A549 (cell line): ENCODE measurements around the gene BBIP1. TPM values are rescaled to one million over a fixed set of nuclear protein-coding genes. Genes with fewer than 3 reads are reported as not detected.

Experiments
- ATAC-seq, 2 experiments: fragments of 200-7000 bp in 1 of 2; fragments of >200 bp in 1 of 2; cut with Nextera tagmentation in 1 of 2; cut with Tn5 transposase in 1 of 2; 3 replicates each; pipeline versions ENCODE4 v1.8.0 to v1.9.1; 2018 to 2020; ENCODE audit warnings: mild to moderate bottlenecking in 1 of 2, moderate library complexity in 1 of 2
- CTCF ChIA-PET: fragments of 300-600 bp; sonication (Branson Sonifier 250); formaldehyde crosslinking; extraction: SDS; loops from one replicate; lab custom pipeline; 2021; ENCODE audit warnings: antibody characterized with exemption, inconsistent platforms; lab: Yijun Ruan, JAX
- POLR2A ChIA-PET: fragments of 350-600 bp; formaldehyde crosslinking; extraction: SDS; loops from one replicate; lab custom pipeline; 2021; ENCODE audit warnings: antibody characterized with exemption, inconsistent platforms; lab: Yijun Ruan, JAX
- DNase-seq, 2 experiments: peaks; one replicate each; pipeline versions ENCODE4 v3.0.0 to v3.0.0-alpha.2; 2011 to 2016; ENCODE audit warnings: low read depth in 1 of 2, low spot score in 1 of 2
- FAIRE-seq: peaks from 2 replicates; lab custom pipeline; 2011; peaks lifted over from hg19 to GRCh38; lab: Jason Lieb, UNC
- H3K27ac ChIP-seq, 2 experiments: fragments of >200 bp; sonication (Bioruptor Twin); formaldehyde crosslinking; 3 replicates each; pipeline ENCODE4 v1.5.1; 2016 to 2017
- H3K4me1 ChIP-seq: fragments of >200 bp; sonication (Bioruptor Twin); formaldehyde crosslinking; 3 replicates; pipeline ENCODE4 v1.6.1; 2016
- H3K4me2 ChIP-seq: fragments of >200 bp; sonication (Bioruptor Twin); formaldehyde crosslinking; 3 replicates; pipeline ENCODE4 v1.6.1; 2016
- H3K4me3 ChIP-seq: fragments of >200 bp; sonication (Bioruptor Twin); formaldehyde crosslinking; 3 replicates; pipeline ENCODE4 v1.5.1; 2016
- H3K9me3 ChIP-seq: fragments of >200 bp; sonication (Bioruptor Twin); formaldehyde crosslinking; 3 replicates; pipeline ENCODE4 v1.6.1; 2016
- BHLHE40 ChIP-seq: IDR thresholded peaks from 2 replicates; pipeline ENCODE4 v1.6.1; 2012; ENCODE audit warnings: low read depth, low read length, inconsistent platforms
- CBX2 ChIP-seq: fragments of 200-600 bp; sonication (generic); IDR thresholded peaks from 2 replicates; pipeline ENCODE4 v1.6.1; 2016; ENCODE audit warnings: low read depth, mild to moderate bottlenecking, borderline replicate concordance
- CBX8 ChIP-seq: fragments of 200-600 bp; sonication (generic); IDR thresholded peaks from 2 replicates; pipeline ENCODE4 v1.6.1; 2016
- CEBPB ChIP-seq, 2 experiments: fragments of >200 bp in 1 of 2; sonication (Bioruptor Twin) in 1 of 2; formaldehyde crosslinking in 1 of 2; IDR thresholded peaks; 2 replicates each; pipeline ENCODE4 v1.6.1; 2012 to 2016
- EHF ChIP-seq: fragments of 250-450 bp; sonication (Bioruptor Pico); IDR thresholded peaks from 2 replicates; pipeline ENCODE4 v1.5.0; 2020; ENCODE audit warnings: mild to moderate bottlenecking
- EP300 ChIP-seq, 2 experiments: fragments of >200 bp; sonication (Bioruptor Twin); formaldehyde crosslinking; IDR thresholded peaks; 2 replicates in 1 of 2; 3 replicates in 1 of 2; pipeline ENCODE4 v1.6.1; 2016 to 2017
- FOSB ChIP-seq: fragments of 250-450 bp; sonication (Bioruptor Pico); IDR thresholded peaks from 2 replicates; pipeline ENCODE4 v1.5.0; 2020; ENCODE audit warnings: mild to moderate bottlenecking, moderate library complexity
- FOSL2 ChIP-seq, 2 experiments: fragments of 450-650 bp in 1 of 2; fragments of >200 bp in 1 of 2; sonication (Bioruptor Twin) in 1 of 2; formaldehyde crosslinking; IDR thresholded peaks; 2 replicates each; pipeline versions ENCODE4 v1.5.0 to v1.6.1; 2016 to 2020; ENCODE audit warnings: mild to moderate bottlenecking in 1 of 2, moderate library complexity in 1 of 2
- HDAC2 ChIP-seq: fragments of 200-600 bp; sonication (generic); IDR thresholded peaks from 2 replicates; pipeline ENCODE4 v1.6.1; 2016
- HEYL ChIP-seq: fragments of 250-450 bp; sonication (Bioruptor Pico); IDR thresholded peaks from 2 replicates; pipeline ENCODE4 v1.8.0; 2021; ENCODE audit warnings: mild to moderate bottlenecking, moderate library complexity
- HOXA7 ChIP-seq: fragments of 250-450 bp; sonication (Bioruptor Pico); IDR thresholded peaks from 2 replicates; pipeline ENCODE4 v1.5.0; 2020; ENCODE audit warnings: mild to moderate bottlenecking, moderate library complexity
- HOXB13 ChIP-seq: fragments of 250-450 bp; sonication (Bioruptor Pico); IDR thresholded peaks from 2 replicates; pipeline ENCODE4 v1.5.0; 2020; ENCODE audit warnings: low read depth, mild to moderate bottlenecking, moderate library complexity
- HOXB5 ChIP-seq: fragments of 250-450 bp; sonication (Bioruptor Pico); IDR thresholded peaks from 2 replicates; pipeline ENCODE4 v1.5.0; 2020; ENCODE audit warnings: mild to moderate bottlenecking, moderate library complexity
- JUNB ChIP-seq: fragments of >200 bp; sonication (Bioruptor Twin); formaldehyde crosslinking; IDR thresholded peaks from 2 replicates; pipeline ENCODE4 v1.6.1; 2016
- KDM1A ChIP-seq: fragments of 200-600 bp; sonication (generic); IDR thresholded peaks from 2 replicates; pipeline ENCODE4 v1.6.1; 2016; ENCODE audit warnings: low read depth, mild to moderate bottlenecking
- MAFK ChIP-seq: fragments of 450-650 bp; IDR thresholded peaks from 2 replicates; pipeline ENCODE4 v1.6.1; 2014; ENCODE audit not compliant: partially characterized antibody
- MYC ChIP-seq: IDR thresholded peaks from 2 replicates; pipeline ENCODE4 v1.6.1; 2012; ENCODE audit warnings: mild to moderate bottlenecking, inconsistent platforms, low read length, improper control_type of control experiment, borderline replicate concordance
- NPAS2 ChIP-seq: fragments of 250-450 bp; sonication (Bioruptor Pico); IDR thresholded peaks from 2 replicates; pipeline ENCODE4 v1.8.0; 2022; ENCODE audit warnings: mild to moderate bottlenecking, moderate library complexity, borderline replicate concordance
- PHF8 ChIP-seq: fragments of 200-600 bp; sonication (generic); IDR thresholded peaks from 2 replicates; pipeline ENCODE4 v1.6.1; 2016; ENCODE audit warnings: low read depth, mild to moderate bottlenecking, antibody characterized with exemption, moderate library complexity, borderline replicate concordance
- POLR2A ChIP-seq: IDR thresholded peaks from 2 replicates; pipeline ENCODE4 v1.6.1; 2012; ENCODE audit warnings: mild to moderate bottlenecking, low read length
- RAD21 ChIP-seq, 2 experiments: fragments of >200 bp in 1 of 2; sonication (Bioruptor Twin) in 1 of 2; formaldehyde crosslinking in 1 of 2; IDR thresholded peaks in 1 of 2; conservative IDR thresholded peaks in 1 of 2; 2 replicates in 1 of 2; 3 replicates in 1 of 2; pipeline ENCODE4 v1.6.1; 2012 to 2018; ENCODE audit warnings: inconsistent platforms in 1 of 2
- RCOR1 ChIP-seq: fragments of 150-350 bp; IDR thresholded peaks from 2 replicates; pipeline ENCODE4 v1.6.1; 2014; ENCODE audit warnings: antibody characterized with exemption, low read length, low read depth
- TFCP2L1 ChIP-seq: fragments of 250-450 bp; sonication (Bioruptor Pico); IDR thresholded peaks from 2 replicates; pipeline ENCODE4 v1.5.0; 2021; ENCODE audit warnings: mild to moderate bottlenecking
- TP53 ChIP-seq: fragments of 250-450 bp; sonication (Bioruptor Pico); IDR thresholded peaks from 2 replicates; pipeline ENCODE4 v1.5.0; 2021; ENCODE audit warnings: mild to moderate bottlenecking, moderate library complexity
- ZFP36 ChIP-seq: fragments of 450-650 bp; IDR thresholded peaks from 2 replicates; pipeline ENCODE4 v1.6.1; 2014; ENCODE audit warnings: borderline replicate concordance; ENCODE audit not compliant: partially characterized antibody
- WGBS: methylation state at CpG from one replicate; pipeline ENCODE4 v1.1.6; 2017; ENCODE audit errors: missing lambda C conversion rate; 5-methylcytosine and 5-hydroxymethylcytosine counted together
- polyA plus RNA-seq, 4 experiments: library from polyadenylated mRNA; depleted of rRNA in 3 of 4; stranded (reverse); fragments of >200 nt; fragmentation: RNase III in 1 of 4; extraction: RNeasy Plus Mini Kit Qiagen cat#74134 plus additional on column Dnase treatment in 1 of 4; gene quantifications; 2 replicates in 3 of 4; 3 replicates in 1 of 4; pipeline ENCODE4 v1.2.3, GENCODE V29; 2011 to 2017
- TF ChIP-seq, protein P1 (sequence below): fragments of 200-600 bp; sonication (generic); IDR thresholded peaks from 2 replicates; pipeline ENCODE4 v1.6.1; 2016; ENCODE audit warnings: antibody characterized with exemption, mild to moderate bottlenecking, moderate library complexity
- TF ChIP-seq, protein P2 (sequence below): fragments of >200 bp; sonication (Bioruptor Twin); formaldehyde crosslinking; IDR thresholded peaks from 3 replicates; pipeline ENCODE4 v1.5.1; 2016
- TF ChIP-seq, protein P3 (sequence below): fragments of 150-350 bp; IDR thresholded peaks from 2 replicates; pipeline ENCODE4 v1.6.1; 2014; ENCODE audit warnings: low read depth, mild to moderate bottlenecking, low read length
- TF ChIP-seq, protein P4 (sequence below): fragments of 250-450 bp; sonication (Bioruptor Pico); IDR thresholded peaks from 2 replicates; pipeline ENCODE4 v1.5.0; 2021; ENCODE audit warnings: mild to moderate bottlenecking, moderate library complexity, borderline replicate concordance

Gene BBIP1
- polyA plus RNA-seq, 2 of the 4 experiments (the other 2 are of a cell fraction) = 57.2 to 83.4 TPM

DNA sequence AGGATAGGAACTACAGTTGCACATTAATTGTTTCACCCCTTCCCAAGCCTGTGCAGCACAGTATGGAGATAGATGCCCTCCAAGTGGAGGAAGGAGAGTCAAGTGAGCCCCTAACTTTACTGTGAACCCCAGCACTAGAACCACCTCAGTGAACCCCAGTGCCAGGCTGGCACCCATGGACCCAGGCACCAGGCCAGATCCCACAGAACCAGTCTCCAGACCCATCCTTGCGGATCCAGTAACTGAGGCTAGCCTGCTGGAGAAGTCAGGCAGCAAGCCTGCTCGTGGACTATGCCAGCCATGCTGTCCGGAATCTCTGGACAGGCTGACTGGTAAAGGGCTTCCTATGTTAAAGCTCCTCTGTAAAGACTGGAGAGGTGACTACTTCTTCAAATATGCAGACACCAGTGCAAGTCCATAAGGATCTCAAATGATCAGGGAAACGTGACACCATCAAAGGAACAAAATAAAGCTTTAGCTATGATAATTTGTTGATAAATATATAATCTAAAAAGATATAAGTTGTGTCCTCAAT, 28.1 kb upstream of the BBIP1 start (continued):
- TF ChIP-seq CBX8 (no peak), TP53 (CRISPR knock-in tag) (no peak), HEYL (no peak), POLR2A (no peak)

DNA sequence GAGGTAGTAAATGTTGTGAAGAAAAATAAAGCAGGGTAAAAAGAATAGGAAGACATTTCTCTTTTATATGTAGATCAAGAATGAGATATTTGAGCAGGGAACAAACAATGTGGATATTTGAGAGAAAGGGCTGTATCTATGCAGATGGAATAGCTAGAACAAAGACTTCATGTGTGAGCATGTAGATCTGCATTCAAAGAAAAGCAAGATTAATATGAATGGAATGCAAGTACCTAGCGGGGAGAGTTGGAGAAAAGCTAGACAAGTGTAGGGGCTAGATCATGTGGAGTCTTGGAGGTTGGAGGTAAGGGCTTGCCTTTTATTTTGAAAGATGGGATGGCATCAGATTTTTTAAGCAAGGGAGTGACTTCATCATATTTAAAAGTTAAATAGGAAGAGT, 27.5 kb upstream of the BBIP1 start:
- WGBS = 87% methylated on average over 1 of the region's 1 CpG

DNA sequence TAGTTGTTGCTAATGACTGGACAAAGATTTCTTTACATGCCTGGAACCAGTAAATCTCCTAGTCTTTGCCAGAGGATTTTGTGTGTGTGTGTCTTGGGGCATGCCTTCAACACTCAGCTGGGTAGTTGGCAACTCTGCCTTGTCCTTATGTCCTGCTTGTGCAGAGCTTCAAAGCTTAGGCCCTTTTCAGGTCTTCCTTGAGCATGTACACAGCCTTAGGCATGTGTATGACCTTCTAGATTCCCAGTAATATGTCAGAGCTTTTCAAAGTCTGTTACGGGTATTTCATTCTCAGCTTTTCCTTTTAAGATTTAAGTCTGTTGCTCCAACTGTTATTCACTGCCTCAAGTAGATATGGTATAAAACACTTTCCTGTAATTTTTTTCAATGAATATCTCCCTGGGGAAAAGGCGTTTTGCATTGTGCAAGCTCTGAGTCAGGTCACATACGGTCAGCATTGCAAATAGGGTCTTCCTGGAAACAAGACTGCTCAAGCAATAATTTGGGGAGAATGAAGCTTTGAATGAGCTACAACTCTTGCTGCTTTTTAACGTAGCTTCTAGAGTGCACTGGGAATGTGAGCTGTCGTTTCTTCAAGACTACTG, 25.9 kb upstream of the BBIP1 start:
- ATAC-seq (no peak), DNase-seq (no peak), FAIRE-seq (no peak)
- Histone ChIP-seq H3K9me3 (no peaks in the 10 kb centered on the region), H3K4me2 (no peak overlapping the region), H3K4me1 (no peaks in the 10 kb centered on the region), H3K27ac (no peak overlapping the region), H3K4me3 (no peak overlapping the region)
- ChIA-PET POLR2A (interaction anchor here (2.3 kb wide), 1 partner anchor 26 kb away, joined by 11 read pairs; the partner anchor contains the start of genes BBIP1 and SHOC2), CTCF (interaction anchor here (0.6 kb wide), 1 partner anchor 493 kb away, joined by 4 read pairs; no protein-coding TSS in a partner anchor)
- WGBS = 95% methylated on average over 5 of the region's 5 CpGs
- TF ChIP-seq MAFK (no peak), RCOR1 (no peak), HOXB5 (CRISPR knock-in tag) (no peak), ZFP36 (no peak), FOSL2 (IDR thresholded peaks at IDR 0.05) (no peak), FOSL2 (CRISPR knock-in tag; IDR thresholded peaks at IDR 0.05) (no peak), KDM1A (no peak), HOXA7 (CRISPR knock-in tag) (no peak), EHF (CRISPR knock-in tag) (no peak), EP300 (IDR thresholded peaks at IDR 0.05) (no peak), BHLHE40 (no peak), CEBPB (IDR thresholded peaks at IDR 0.05) (no peak), JUNB (no peak), MYC (no peak), PHF8 (no peak), HEYL (no peak), HDAC2 (no peak)
- TF ChIP-seq, protein P1, sequence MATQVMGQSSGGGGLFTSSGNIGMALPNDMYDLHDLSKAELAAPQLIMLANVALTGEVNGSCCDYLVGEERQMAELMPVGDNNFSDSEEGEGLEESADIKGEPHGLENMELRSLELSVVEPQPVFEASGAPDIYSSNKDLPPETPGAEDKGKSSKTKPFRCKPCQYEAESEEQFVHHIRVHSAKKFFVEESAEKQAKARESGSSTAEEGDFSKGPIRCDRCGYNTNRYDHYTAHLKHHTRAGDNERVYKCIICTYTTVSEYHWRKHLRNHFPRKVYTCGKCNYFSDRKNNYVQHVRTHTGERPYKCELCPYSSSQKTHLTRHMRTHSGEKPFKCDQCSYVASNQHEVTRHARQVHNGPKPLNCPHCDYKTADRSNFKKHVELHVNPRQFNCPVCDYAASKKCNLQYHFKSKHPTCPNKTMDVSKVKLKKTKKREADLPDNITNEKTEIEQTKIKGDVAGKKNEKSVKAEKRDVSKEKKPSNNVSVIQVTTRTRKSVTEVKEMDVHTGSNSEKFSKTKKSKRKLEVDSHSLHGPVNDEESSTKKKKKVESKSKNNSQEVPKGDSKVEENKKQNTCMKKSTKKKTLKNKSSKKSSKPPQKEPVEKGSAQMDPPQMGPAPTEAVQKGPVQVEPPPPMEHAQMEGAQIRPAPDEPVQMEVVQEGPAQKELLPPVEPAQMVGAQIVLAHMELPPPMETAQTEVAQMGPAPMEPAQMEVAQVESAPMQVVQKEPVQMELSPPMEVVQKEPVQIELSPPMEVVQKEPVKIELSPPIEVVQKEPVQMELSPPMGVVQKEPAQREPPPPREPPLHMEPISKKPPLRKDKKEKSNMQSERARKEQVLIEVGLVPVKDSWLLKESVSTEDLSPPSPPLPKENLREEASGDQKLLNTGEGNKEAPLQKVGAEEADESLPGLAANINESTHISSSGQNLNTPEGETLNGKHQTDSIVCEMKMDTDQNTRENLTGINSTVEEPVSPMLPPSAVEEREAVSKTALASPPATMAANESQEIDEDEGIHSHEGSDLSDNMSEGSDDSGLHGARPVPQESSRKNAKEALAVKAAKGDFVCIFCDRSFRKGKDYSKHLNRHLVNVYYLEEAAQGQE = no peak
- TF ChIP-seq, protein P2, sequence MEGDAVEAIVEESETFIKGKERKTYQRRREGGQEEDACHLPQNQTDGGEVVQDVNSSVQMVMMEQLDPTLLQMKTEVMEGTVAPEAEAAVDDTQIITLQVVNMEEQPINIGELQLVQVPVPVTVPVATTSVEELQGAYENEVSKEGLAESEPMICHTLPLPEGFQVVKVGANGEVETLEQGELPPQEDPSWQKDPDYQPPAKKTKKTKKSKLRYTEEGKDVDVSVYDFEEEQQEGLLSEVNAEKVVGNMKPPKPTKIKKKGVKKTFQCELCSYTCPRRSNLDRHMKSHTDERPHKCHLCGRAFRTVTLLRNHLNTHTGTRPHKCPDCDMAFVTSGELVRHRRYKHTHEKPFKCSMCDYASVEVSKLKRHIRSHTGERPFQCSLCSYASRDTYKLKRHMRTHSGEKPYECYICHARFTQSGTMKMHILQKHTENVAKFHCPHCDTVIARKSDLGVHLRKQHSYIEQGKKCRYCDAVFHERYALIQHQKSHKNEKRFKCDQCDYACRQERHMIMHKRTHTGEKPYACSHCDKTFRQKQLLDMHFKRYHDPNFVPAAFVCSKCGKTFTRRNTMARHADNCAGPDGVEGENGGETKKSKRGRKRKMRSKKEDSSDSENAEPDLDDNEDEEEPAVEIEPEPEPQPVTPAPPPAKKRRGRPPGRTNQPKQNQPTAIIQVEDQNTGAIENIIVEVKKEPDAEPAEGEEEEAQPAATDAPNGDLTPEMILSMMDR = no peak
- TF ChIP-seq, protein P3, sequence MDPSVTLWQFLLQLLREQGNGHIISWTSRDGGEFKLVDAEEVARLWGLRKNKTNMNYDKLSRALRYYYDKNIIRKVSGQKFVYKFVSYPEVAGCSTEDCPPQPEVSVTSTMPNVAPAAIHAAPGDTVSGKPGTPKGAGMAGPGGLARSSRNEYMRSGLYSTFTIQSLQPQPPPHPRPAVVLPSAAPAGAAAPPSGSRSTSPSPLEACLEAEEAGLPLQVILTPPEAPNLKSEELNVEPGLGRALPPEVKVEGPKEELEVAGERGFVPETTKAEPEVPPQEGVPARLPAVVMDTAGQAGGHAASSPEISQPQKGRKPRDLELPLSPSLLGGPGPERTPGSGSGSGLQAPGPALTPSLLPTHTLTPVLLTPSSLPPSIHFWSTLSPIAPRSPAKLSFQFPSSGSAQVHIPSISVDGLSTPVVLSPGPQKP = no peak

More for the DNA sequence above, 27.5 kb upstream of the BBIP1 start:
- H3K9me3 ChIP-seq = no peaks in the 10 kb centered on the region
- no peak overlapping the region for H3K4me2 ChIP-seq
- H3K4me1 ChIP-seq = no peaks in the 10 kb centered on the region
- H3K4me3 ChIP-seq = no peak overlapping the region
- TF ChIP-seq CBX2 (no peak), TFCP2L1 (CRISPR knock-in tag) (no peak), RAD21 (conservative IDR thresholded peaks at IDR 0.05 in 1 of 2, IDR thresholded peaks at IDR 0.05 in 1 of 2) (no peak), HOXB13 (CRISPR knock-in tag) (no peak), HEYL (no peak), FOSB (CRISPR knock-in tag) (no peak), NPAS2 (CRISPR knock-in tag) (no peak)
- TF ChIP-seq, protein P4, sequence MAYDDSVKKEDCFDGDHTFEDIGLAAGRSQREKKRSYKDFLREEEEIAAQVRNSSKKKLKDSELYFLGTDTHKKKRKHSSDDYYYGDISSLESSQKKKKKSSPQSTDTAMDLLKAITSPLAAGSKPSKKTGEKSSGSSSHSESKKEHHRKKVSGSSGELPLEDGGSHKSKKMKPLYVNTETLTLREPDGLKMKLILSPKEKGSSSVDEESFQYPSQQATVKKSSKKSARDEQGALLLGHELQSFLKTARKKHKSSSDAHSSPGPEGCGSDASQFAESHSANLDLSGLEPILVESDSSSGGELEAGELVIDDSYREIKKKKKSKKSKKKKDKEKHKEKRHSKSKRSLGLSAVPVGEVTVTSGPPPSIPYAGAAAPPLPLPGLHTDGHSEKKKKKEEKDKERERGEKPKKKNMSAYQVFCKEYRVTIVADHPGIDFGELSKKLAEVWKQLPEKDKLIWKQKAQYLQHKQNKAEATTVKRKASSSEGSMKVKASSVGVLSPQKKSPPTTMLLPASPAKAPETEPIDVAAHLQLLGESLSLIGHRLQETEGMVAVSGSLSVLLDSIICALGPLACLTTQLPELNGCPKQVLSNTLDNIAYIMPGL (CRISPR knock-in tag) = no peak
- TF ChIP-seq, all 56 proteins: peak for 0
- POLR2A ChIA-PET = no interaction called here
- CTCF ChIA-PET = no interaction called here
- FAIRE-seq (no peak), DNase-seq (no peak), ATAC-seq (no peak)
- H3K27ac ChIP-seq = no peak overlapping the region
